Hematopoietic multipotent progenitor cell treated with erythropoietin and hydrocortisone succinate and interleukin-3 and kit ligand, for 15 days (in vitro differentiated cells): ENCODE measurements around the gene NNAT.
"Not testable (repeated sequence)": the region's sequence is repeated elsewhere in the genome, so short reads cannot be mapped to it uniquely, and the experiment has no call there.

Experiments used
- DNase-seq: peaks from one replicate; pipeline ENCODE4 v3.0.0-alpha.2; 2015; ENCODE audit warnings: low spot score

NNAT gene, protein sequence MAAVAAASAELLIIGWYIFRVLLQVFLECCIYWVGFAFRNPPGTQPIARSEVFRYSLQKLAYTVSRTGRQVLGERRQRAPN

DNA sequence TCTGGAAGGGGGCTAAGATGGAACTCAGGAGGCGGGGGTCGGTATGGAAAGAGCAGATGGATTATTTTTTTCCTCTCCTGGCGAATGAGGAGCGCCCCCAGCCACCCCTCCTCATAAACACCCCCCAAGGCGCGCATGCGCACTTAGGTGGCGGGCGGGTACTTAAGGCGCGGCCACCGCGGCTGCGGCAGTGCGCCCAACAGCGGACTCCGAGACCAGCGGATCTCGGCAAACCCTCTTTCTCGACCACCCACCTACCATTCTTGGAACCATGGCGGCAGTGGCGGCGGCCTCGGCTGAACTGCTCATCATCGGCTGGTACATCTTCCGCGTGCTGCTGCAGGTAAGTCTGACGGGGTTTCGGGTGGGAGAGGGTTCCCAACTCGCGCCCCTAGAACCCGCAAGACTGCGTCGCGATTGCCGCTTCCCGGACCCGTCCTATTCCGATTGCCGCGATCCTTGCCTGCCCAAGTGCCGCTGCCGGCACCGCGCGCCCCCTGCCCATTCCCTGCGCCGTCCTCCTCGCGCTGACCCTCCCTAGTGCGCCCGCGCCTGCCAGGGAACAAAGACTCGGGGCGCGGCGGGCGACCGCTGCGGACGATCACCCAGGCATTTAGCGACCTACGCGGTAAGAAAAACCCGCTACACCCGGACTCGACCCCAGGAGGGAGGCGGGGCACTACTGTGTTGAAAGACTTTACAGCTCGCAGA lies at the start of gene NNAT:
NNAT (plus strand) TSS at position 190 of the 711 bp plus-strand sequence; CDS start at position 272, 82 bp downstream.
- DNase-seq, result no peak

DNA sequence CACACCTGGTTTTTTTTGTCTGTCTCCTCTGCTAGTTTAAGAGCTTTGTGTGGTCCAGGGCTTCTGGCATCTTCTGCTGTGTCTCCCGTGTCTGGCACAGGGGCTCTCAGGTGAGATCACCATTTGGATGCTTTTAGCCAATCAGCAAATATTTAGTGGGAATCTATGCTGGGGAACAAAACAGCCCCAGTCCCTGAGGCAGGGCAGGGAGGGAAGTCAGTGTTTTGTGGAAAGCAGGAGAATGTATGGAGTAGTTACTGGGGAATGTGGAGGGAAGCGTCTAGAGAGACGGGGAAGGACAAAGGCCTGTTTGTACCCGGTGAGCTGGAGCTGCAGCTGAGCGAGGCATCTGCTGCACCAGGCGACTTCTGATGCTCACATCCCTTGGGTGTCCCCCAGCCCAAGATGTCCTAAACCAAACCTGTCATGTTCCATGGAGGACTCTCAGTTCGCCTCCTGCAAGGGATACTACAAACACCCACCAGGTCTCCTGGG lies 49.3 kb upstream of the NNAT start:
- DNase-seq, result no peak

DNA sequence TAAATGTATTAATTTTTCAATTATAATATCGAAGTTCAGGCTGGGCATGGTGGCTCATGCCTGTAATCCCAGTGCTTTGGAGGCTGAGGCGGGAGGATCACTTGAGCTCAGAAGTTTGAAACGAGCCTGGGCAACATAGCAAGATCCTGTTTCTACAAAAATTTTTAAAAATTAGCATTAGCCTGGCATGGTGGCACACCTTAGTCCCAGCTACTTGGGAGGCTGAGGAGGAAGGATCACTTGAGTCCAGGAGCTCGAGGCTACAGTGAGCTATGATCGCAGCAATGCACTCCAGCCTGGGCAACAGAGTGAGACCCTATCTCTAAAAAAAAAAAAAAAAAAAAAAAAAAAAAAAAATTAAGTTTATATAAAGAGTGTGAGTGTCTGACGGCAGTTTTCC lies 48.6 kb upstream of the NNAT start:
- not testable (repeated sequence) for DNase-seq

DNA sequence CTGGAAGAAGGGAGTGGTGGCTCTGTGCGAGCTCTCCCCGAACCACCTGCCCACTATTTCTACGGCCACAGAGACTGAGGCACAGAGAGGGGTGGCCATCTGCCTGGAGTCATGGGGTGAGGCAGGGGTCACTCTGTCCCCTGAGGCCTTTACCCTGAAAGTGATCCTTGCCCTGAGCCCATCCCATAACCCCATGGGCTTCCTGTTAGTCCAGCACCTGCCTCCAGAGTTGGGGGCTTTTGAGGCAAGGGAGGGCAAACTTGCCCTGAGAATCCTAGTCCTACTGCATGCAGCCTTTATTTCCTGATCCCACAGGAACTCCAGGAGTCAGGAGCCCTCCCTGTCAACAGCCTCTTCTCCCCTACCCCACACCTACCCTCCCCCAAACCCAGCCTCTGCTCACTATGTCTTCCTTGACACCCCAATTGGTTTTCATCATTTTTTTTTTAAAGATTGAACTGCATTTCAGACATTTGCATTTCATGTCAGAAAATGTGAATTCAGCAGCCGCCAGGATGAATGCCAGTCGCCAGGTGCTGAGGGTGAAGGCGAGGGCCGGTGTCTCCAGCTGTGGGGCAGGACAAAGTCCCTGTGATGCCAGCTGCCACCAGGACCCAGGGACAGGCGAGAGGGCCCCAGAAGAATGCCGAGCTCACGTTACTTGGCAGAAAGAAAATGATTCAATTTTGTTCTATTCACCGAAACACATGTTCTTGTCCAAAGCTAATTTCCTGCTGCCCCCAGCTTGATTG lies 47.6 kb upstream of the NNAT start:
- no peak for DNase-seq

DNA sequence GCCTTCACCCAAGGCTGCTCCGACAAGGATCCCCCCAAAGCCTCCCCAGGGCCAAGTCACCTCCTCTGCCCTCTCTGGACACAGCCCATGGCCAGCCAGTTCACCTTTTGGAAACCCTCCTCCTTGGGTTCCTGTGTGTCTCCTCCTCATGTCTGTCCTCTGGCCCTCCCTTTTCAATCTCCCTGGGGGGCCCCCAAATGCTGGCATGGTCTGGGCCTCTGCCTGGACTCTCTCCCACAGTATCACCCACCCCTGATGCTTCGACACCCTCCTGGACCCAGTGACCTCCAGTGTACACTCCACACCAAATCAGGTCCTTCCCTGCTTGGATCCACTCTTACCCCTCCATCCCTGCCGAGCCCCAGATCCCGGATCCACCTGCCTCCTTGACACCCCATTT lies 46.7 kb upstream of the NNAT start:
- no peak for DNase-seq

DNA sequence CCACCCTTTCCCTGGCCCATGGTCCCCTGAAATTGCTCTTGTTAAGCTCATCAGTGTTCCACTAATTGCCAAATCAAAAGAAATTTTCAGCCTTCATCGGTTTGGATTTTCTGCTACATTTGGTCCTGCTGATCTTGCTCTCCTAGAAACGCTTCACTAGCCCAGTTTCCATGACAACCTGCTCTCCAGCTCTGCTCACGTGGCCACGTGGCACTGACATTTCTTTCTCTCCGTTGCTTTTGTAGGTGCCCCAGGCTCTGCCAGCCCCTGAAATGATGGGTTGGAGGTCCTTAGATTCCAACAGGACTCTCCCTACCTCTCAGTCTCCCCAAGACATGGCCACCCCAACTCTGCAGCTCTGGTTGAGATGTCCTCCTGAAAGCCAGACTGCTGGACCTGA lies 45.8 kb upstream of the NNAT start:
- no peak for DNase-seq

DNA sequence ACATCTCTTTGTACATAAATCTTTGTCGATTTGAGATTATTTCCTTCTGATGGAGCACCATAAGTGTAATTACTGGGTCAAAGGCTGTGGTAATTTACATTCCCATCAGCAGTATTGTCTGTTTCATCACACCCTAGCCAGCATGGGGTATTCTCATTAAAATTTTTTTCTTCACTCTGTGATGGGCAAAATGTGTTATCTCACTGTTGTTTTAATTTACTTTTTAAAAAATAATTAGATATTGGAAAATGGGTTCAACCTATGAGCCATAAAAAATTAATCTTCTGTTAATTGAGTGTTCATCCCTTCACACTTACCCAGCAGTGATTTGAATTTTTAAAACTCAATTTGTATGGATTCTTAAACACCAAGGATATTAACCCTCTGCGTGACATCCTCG lies 44.0 kb upstream of the NNAT start:
- no peak for DNase-seq

DNA sequence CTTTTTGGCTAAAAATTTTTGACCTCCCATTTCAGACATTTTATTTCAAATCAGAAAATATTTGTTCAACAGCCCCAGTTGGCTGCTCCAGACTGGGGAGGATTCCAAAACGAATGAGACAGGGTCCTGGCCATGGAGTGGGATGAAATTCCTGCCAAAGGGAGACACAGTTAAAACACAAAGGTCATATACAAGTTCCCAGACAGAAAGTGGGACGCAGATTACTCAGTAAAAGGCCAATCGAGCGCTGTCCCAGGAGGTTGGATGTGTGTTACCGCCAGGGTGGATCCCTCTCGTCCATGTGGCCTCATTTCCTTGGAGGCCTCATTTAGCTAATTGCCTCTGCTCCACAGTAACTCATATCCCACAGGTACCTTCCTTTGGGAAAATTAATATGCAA lies 41.8 kb upstream of the NNAT start:
- no peak for DNase-seq

DNA sequence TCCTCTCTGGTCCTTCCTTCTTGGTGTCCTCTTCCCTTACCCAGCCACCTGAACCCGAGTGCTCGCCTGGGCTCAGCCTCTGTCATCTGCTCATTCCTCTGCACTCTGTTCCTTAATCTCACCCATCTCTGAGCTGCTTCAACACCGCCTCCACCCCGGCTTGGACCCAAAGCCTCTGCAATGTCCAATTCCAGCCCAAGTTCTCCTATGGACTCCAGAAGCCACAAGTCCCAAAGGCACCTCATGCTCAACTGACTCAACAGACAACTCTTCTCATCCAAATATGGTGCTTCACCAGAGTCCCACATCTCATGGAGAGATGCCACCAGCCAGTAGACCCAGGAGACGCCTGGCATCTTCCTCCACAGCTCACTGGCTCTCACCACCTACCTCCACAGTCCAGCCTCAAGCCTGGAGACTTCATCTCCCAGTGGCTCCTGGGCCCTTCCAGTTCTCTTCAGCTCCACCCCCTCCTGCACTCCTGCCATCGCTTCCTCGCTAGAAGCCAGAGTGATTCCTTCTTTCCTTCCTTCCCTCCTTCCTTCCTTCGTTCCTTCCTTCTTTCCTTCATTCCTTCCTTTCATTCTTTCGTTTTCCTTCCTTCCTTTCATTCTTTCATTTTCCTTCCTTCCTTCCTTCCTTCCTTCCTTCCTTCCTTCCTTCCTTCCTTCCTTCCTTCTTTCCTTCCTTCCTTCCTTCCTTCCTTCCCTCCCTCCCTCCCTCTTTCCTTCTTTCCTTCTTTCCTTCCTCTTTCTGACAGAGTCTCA lies 40.9 kb upstream of the NNAT start:
- no peak for DNase-seq

DNA sequence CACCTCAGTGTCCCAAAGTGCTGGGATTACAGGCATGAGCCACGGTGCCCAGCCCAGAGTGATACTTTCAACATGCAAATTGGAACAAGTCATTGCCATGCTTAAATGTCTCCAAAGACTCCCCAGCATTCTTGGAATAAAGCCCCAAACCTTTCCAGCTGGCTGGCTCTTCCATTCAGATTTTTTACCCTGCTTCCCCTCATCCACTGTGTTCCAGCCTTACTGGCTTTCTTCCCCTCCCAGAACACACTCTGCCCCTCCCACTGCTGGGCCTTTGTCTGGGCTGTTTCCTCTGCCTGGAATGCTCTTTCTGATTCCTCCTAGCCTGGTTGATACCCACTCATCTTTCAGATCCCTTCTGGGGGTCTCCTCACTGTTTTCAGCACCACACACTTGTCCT lies 40.1 kb upstream of the NNAT start:
- DNase-seq, result no peak

DNA sequence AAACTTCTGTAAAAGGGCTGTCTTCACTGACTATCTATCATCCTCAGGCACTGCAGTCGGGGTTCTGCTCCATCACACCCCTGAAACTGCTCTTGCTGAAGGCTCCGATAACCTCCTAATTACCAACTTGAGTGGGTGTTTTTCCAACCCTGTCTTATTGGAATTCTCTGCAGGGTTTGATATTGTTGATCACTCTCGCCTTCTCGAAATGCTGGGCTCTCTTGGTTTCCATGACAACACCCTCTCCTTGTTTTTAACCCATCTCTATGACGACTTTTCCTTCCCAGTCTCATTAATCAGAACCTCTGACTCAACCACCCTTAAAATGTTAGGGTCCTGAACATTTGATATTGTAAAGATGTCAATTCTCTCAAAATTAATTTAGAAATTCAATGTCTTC lies 39.4 kb upstream of the NNAT start:
- no peak for DNase-seq

DNA sequence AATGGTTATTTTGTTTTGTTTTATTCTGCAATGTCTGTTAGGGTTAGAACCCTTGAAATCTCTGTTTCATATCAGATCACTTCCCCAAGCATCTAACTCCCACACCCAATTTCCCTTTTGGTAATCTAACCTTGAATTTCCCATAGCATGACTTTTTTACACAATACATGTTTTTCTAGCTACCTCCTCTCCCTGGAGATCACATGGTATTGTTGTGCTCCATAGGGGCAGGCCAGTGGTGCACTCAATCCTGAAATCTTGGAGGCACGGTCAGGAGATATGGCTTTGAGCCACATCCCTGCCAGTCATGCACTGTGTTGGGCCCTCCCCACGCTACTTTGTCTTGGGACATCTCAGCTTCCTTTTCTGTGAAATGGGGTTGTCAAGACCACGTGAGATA lies 36.7 kb upstream of the NNAT start:
- DNase-seq, result no peak

DNA sequence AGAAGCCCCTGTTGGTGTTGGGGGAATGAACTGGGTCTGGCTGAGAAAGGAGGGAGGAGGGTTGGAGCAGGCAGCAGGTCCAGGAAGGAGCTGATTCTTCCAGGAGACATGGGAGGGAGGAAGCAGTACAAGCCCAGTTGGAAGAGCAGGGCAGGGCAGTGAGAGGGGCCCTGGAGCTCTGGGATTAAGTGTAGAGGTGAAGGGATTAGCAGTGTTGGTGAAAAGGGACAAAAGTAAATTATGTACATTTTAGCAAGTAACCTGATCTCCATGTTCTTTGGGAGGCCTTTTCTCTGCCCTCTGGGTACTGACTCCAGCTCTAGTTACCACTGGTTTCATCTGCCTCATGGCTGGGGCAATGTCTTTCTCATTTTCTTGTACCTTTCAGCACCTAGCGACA lies 34.8 kb upstream of the NNAT start:
- DNase-seq, result not testable (repeated sequence)

DNA sequence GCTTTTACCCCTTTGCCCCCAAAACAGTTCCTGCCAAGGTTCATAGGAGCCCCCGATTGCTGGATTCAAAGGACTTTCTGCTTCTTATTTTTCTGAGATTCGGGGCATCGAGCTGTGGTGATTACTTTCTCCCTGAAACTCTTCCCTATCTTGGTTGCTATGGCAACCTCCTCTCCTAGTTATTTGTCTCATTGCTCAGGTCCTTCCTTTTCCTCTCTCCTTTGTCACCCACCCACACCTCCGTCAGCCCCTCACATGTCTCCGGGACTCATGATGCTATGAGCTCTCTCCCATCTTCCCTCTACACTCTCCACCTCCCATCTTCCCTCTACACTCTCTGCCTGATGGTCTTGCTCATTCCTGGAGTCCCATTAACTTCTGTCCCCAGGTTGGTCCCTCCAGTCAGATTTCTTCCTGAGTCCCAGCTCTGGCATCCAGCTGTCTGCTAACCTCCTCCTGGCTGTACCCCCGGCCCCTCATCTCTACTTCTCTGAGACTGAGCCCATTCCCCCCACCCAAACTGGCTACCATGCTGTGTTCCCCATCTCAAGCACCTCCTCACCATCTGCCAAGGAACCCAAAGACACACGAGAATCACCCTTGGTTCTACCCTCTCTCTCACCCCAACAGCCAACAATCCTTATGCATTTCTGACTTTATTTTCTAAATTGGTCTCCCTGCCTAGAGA lies 30.2 kb upstream of the NNAT start:
- DNase-seq, result no peak

DNA sequence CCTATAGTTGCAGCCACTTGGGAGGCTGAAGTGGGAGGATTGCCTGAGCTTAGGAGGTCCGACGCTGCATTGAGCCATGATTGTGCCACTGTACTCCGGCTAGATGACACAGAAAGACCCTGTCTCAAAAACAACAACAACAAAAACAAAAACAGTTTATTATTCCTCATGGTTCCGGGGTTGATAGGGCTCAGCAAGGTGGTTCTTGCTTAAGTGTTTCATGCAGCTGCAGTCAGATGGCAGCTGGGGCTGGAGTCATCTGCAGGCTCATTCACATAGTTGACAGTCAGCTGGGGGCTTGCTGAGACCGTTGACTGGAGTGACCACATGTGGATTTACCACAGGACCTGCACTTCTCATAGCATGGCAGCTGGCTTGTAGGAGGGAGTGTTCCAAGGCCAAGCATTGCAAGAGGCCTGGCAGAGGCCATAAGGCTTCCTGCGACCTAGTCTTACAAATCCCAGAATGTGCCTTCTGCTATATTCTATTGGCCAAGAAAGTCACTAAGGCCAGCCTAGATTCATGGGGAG lies 28.9 kb upstream of the NNAT start:
- no peak for DNase-seq

DNA sequence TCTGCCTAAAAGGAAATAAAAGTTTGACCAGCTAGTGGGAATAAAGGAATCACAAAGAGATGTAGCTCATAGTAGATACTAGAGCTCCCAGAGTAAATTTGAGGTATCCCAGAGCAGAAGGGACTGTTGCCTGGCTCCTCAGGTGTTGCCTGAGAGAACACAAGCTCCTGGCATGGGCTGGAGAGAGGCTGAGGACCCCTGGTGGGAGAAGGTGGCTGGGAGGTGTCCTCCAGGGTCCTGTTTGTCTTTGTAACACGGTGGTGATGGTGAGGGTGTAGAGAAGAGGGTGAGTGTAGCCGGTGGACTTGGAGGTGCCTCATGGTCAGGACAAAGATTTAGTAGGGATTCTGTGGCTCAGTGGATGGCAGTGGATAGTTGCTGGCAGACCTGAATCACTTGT lies 28.1 kb upstream of the NNAT start:
- DNase-seq, result no peak

DNA sequence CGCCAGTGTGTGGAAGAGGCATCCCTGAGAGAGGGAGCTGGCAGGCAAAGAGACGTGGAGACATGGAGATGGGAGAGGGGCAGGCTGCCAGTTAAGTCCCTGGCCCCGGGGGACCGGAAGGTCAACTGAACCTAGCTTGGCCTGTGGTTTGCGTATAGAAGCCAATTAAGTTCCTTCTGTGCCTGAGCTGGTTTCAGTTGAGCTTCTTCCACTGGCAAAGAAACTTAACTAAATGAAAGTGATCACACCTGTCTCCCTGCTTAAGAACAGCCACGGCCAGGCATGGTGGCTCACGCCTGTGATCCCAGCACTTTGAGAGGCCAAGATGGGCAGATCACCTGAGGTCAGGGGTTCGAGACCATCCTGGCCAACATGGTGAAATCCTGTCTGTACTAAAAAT lies 26.7 kb upstream of the NNAT start:
- no peak for DNase-seq

DNA sequence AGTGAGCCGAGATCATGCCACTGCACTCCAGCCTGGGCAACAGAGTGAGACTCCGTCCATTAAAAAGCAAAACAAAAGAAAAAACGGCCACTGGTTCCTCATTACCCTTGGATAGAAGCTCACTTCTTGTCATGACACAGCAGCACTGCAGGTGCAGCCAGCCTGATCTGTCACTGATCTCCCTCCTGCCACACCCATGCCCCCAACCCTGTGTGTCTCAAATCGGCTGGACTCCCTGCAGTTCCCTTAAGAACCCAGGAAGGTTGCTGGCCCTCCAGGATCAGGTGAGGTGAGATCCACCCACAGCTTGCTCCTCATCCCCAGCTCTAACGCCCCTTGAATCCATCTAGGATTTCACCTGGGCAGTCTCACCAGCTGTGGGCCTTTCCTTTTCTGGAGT lies 26.3 kb upstream of the NNAT start:
- DNase-seq, result no peak

DNA sequence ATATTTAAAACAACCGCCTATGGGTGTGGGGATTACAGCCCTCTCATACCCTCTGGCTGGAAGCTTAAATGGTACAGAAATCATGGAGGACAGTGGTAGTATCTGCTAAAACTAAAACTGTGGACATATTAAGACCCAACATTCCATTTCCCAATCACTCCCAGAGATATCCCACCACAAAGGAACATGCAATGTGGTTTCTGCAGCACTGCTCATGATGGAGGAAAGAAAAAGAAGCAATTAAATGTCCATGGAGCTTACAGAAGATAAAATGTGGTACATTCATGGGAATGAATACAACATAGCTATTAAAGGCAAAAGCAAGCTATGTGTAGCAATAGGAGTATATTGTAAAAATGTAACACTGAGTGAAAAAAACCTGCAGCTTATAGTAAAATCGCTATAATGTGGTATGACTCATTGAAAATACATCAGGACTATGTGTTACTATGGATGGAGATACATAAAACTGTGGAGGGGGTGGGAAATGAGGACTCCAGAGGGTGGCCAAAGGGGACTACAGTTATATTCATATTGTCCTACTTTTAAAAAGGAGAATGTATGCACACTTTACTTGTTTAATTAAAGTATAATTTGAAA lies 22.9 kb upstream of the NNAT start:
- DNase-seq, result no peak

DNA sequence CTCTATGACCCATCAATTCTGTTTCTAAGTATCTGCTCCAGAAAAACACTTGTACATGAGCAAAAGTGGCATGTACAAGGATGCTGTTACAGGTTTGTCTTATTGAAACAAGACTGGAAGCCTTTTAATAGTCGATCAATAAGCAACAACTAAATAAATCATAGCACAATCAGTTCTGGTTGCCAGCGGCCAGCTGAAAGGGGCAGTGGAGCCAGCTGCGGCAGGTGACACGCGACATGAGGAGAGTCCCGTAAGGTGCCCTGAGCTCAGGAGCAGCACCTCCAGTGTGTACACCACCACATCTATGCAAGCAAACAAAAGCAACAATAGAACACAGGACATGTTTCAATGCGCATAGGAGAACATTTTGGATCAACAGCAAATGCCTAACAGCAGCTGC lies 20.7 kb upstream of the NNAT start:
- DNase-seq, result no peak

DNA sequence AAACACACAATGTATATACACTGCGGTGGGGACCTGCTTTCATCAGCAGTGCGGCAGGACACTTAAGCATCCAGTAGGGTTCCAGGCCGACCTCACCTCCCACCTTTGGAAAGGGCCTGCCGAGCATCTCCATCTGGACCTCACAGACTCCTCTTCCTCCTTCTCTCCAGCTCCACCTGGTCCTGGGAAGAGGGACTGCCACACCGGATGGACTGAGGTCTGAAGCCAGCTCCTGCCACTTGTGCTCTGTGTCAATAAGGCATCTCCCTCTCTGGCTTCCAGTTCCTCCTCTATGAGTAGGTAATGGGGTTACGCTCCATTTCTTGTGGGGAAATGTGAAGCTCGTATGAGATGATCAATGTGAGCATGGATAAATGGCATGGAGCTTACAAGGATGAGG lies 19.1 kb upstream of the NNAT start:
- no peak for DNase-seq
